NCI-H2171 treated with DMSO at 0.1 percent for 48 hours (cell line): ENCODE data around the gene CCDC18.

ENCODE experiments used
- DNase-seq: peaks from one replicate; lab custom pipeline; 2025; lab: John Stamatoyannopoulos, UW

CCDC18 gene

GRCh38 chr1:93317207-93317606 lies 136.7 kb downstream of the CCDC18 start:
- DNase-seq: no peak

- no peak for DNase-seq
Observed at GRCh38 chr1:93317943-93318342, 137.4 kb downstream of the CCDC18 start.

- DNase-seq: no peak
Observed at GRCh38 chr1:93321720-93322119, 141.2 kb downstream of the CCDC18 start.

GRCh38 chr1:93322349-93322748 lies 141.8 kb downstream of the CCDC18 start:
- DNase-seq: no peak

GRCh38 chr1:93323185-93323820 lies 142.8 kb downstream of the CCDC18 start:
- DNase-seq: no peak

- no peak for DNase-seq
Observed at GRCh38 chr1:93324486-93325464, 144.3 kb downstream of the CCDC18 start.
